Tracheal epithelial cell (primary cell): ENCODE data around the gene MEIOB. TPM values are rescaled to one million over a fixed set of nuclear protein-coding genes. Genes with fewer than 3 reads are reported as not detected.

Experiments
- total RNA-seq: library from RNA; depleted of rRNA; stranded (reverse); fragments of >200 nt; gene quantifications from 2 replicates; pipeline ENCODE4 v1.2.1, GENCODE V29; 2014

MEIOB gene
- 0.24 TPM in 1 of 2 replicates, not detected in the other for total RNA-seq

GRCh38 chr16:1871974-1872635 lies at the start of gene MEIOB:
TSS of gene MEIOB (minus strand) at chr16:1872164. CDS start at chr16:1868175, 3,989 bp downstream.

GRCh38 chr16:1918351-1919326 lies 46.7 kb upstream of the MEIOB start, which contains the start of gene HS3ST6:
TSS of gene HS3ST6 (minus strand) at chr16:1918415. CDS start at chr16:1918323, 92 bp downstream.

GRCh38 chr16:1826691-1827573 lies 45.0 kb downstream of the MEIOB start, which contains the start of the genes FAHD1 and HAGH:
TSS of gene FAHD1 (plus strand) at chr16:1827206. CDS start at chr16:1827239, 33 bp downstream.
TSS of gene HAGH (minus strand) at chr16:1826825. CDS start at chr16:1826787, 38 bp downstream.

GRCh38 chr16:1793578-1794220 lies 78.3 kb downstream of the MEIOB start, which contains the start of gene IGFALS:
TSS of gene IGFALS (minus strand) at chr16:1793705. CDS start at chr16:1793652, 53 bp downstream.

Other genes with a start within 250 kb of the MEIOB start
- gene JPT2, start 193.9 kb downstream of the MEIOB start, total RNA-seq = 75.2 and 122 TPM in 2 replicates
- 20.0 and 22.2 TPM in 2 replicates for gene MAPK8IP3, start 166.0 kb downstream of the MEIOB start, total RNA-seq
- 114 and 146 TPM in 2 replicates for gene NME3, start 100.6 kb downstream of the MEIOB start, total RNA-seq
- 2.8 and 17.8 TPM in 2 replicates for gene EME2, start 99.4 kb downstream of the MEIOB start, total RNA-seq
- gene MRPS34, start 99.0 kb downstream of the MEIOB start, total RNA-seq = 91.8 and 93.1 TPM in 2 replicates
- 54.2 and 59.3 TPM in 2 replicates for gene SPSB3, start 89.6 kb downstream of the MEIOB start, total RNA-seq
- gene NUBP2, start 89.2 kb downstream of the MEIOB start, total RNA-seq = 82.7 and 111 TPM in 2 replicates
- under 0.01 TPM in 1 of 2 replicates, not detected in the other for gene IGFALS, start 78.5 kb downstream of the MEIOB start, total RNA-seq
- gene HAGH, start 45.3 kb downstream of the MEIOB start, total RNA-seq = 68.2 and 75.2 TPM in 2 replicates
- gene FAHD1, start 45.0 kb downstream of the MEIOB start, total RNA-seq = 56.5 and 106 TPM in 2 replicates
- gene HS3ST6, start 46.3 kb upstream of the MEIOB start, total RNA-seq = 0.24 TPM in 1 of 2 replicates, not detected in the other
- 0.85 and 1.9 TPM in 2 replicates for gene MSRB1, start 71.0 kb upstream of the MEIOB start, total RNA-seq
- 0.24 TPM in 1 of 2 replicates, not detected in the other for gene RPL3L, start 82.5 kb upstream of the MEIOB start, total RNA-seq
- gene NDUFB10, start 87.4 kb upstream of the MEIOB start, total RNA-seq = 114 and 124 TPM in 2 replicates
- 2,434 and 3,731 TPM in 2 replicates for gene RPS2, start 92.7 kb upstream of the MEIOB start, total RNA-seq
- gene RNF151, start 94.7 kb upstream of the MEIOB start, total RNA-seq = 0.85 TPM in 1 of 2 replicates, not detected in the other
- 65.9 and 82.9 TPM in 2 replicates for gene TBL3, start 99.9 kb upstream of the MEIOB start, total RNA-seq
- 1.2 and 2.6 TPM in 2 replicates for gene NOXO1, start 109.3 kb upstream of the MEIOB start, total RNA-seq
- gene GFER, start 112.0 kb upstream of the MEIOB start, total RNA-seq = 8.9 and 24.9 TPM in 2 replicates
- 4.7 and 4.8 TPM in 2 replicates for gene SYNGR3, start 117.8 kb upstream of the MEIOB start, total RNA-seq
- 28.0 and 31.8 TPM in 2 replicates for gene ZNF598, start 137.7 kb upstream of the MEIOB start, total RNA-seq
- gene NPW, start 147.6 kb upstream of the MEIOB start, total RNA-seq = under 0.01 and 1.4 TPM in 2 replicates
- 12.8 and 17.1 TPM in 2 replicates for gene NHERF2, start 154.7 kb upstream of the MEIOB start, total RNA-seq
- gene NTHL1, start 175.7 kb upstream of the MEIOB start, total RNA-seq = 32.8 and 45.6 TPM in 2 replicates
- 30.6 and 31.3 TPM in 2 replicates for gene TSC2, start 175.8 kb upstream of the MEIOB start, total RNA-seq